Midbrain (tissue), 1 donor: Measurements from ENCODE around the gene ABCC4.

Experiments used
- DNase-seq: peaks from one replicate; lab custom pipeline; 2025; lab: John Stamatoyannopoulos, UW

Gene ABCC4

GRCh38 chr13:95113601-95114000 is 187.7 kb downstream of the ABCC4 start:
- no peak for DNase-seq

GRCh38 chr13:95112883-95113282 is 188.4 kb downstream of the ABCC4 start:
- DNase-seq = no peak

- no peak for DNase-seq
Observed at GRCh38 chr13:95111608-95112007, 189.6 kb downstream of the ABCC4 start.

DNA sequence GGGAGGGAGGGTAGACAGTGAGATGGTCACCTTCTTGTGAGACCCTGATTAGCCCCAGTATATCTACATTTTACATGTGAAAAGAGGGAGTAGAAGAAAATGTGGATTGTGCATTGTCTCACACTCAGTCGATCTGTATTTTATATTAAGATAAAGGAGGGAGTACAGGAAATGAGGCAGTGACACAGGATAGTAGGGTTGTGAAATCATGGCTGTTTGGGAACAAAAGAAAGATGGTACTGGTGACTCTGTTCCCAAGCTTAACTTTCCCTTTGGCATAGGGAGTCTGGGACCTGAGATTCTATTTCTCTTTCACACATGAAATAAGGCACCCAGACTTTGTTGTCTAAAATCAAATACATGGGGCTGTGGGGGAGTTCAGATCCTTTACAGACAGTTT is 194.7 kb downstream of the ABCC4 start:
- DNase-seq = no peak

DNA sequence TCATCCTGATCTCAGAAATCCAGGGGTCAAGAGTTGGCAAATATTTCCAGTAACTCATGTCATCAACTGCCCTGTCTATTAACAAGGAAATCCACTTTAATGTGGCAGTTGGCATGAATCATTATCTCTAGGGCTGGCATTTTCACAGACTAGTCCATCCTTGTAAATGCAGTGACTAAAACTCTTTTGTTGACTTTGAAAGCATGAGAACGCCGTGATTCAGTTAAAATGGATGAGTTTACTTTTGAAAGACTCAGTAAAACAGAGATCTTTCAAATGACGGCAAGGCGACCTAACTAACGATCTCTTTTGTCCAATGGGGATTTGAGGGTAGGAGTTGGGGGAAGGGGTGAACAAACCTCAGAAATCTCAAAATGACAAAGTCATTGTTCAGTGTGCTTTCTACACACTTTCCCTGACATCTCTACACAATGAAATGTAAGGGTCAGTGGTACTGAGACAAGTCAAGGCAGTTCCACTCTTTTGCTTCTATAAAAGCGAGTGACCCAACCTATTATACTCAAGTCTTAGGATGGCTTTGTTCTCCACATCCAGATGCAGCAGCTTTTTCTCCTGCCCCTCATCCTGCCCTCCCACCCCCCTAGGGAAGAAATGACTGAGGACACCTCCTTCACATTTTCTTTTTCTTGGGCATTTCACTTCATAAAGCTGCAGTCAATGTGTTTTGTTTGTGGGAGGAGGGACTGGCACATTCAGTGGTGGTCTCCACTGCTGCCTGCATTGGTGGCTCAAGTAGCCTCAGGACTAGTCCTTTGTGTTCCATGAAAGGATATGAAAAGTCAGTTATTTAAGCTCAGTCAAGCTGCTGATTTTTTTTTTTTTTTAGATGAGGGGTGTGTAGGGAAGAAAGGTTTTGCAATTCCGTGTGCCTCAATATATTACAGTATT is 200.5 kb downstream of the ABCC4 start:
- no peak for DNase-seq

GRCh38 chr13:95099541-95099940 is 201.7 kb downstream of the ABCC4 start:
- no peak for DNase-seq

- no peak for DNase-seq
Observed at GRCh38 chr13:95098916-95099315, 202.3 kb downstream of the ABCC4 start.

GRCh38 chr13:95091755-95092154 is 209.5 kb downstream of the ABCC4 start:
- DNase-seq = no peak

- DNase-seq = no peak
Observed at GRCh38 chr13:95087746-95088305, 213.4 kb downstream of the ABCC4 start.

DNA sequence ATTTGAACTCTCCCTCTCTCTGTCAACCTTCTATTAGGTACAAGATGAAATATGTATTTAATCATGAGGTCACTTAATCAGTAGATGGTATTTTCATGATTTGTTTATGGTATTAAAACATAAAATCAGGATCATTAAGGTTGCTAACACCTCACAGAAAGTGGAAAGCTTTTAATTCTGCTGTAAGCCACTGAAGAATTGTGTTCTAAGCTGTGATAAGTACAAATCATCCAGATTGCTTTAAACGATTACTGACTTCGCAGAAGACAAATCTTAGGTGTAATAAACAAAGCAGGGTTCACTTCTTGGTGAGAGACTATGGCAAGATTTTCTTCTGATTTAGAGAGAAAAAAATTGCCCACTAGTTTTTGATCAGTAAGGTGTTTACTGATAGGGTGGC is 214.5 kb downstream of the ABCC4 start:
- DNase-seq = no peak

GRCh38 chr13:95083758-95084157 is 217.5 kb downstream of the ABCC4 start:
- no peak for DNase-seq

DNA sequence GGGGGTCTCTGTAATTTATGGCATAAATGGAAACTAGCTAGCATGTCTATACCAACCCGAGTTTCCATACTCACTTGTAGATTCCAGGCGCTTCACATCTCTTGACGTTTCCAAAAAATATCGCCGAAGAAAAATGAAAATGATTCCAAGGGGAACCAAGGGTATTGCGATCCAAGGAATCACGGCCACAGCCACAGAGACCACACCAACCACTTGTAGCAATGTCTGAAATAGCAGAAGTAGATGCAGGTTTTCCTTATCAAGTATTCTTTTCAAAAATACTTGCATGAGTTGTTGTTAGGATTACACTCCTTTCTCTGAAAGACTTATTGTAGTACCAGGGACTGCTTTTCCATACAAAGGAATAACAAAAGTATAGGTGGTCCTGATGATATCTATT is 218.2 kb downstream of the ABCC4 start:
- no peak for DNase-seq

DNA sequence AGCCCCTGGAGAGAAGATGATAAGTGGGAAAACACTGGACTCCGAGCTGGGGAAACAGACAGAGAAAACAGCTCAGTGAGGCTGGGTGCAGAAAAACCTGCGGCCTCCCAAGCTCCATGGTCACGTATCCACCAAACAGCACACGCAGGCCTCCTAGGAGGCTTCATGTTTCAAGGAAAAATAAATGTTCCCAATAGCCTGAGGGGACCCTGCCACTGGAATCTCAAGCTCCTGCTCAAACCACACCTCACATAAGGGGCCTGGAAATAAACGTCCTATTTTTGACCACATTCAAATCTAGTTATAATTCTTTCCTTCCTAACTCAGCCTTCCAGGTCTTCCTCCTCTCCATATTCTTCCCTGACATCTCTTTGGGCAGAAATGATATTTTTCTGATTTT is 225.7 kb downstream of the ABCC4 start:
- DNase-seq = no peak

GRCh38 chr13:95074820-95075219 is 226.4 kb downstream of the ABCC4 start:
- DNase-seq = no peak

DNA sequence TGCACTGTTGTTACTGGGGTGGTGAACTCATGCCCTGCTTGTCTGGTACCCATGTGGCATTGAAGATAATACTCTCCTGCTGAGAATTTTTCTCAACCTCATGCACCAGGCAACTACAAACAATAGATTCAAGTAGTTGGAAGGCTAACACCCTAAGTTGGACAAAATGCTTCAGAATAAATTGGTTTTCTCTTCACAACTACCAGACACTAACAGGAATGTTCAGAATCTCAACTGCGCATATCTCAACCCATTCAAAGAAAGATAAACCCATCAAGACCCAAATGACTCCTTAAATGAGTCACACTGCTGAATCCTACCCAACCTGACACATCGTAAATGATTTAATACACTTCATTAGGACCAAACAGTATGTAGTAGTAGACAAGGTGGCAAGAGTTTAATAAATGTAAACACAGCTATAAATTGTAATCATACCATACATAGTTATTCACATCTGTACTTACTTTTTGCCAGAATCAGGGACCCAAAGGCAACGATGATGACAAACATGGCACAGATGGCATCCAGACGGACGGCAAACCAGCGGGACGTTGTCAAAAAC is 227.4 kb downstream of the ABCC4 start:
- no peak for DNase-seq

- DNase-seq = no peak
Observed at GRCh38 chr13:95067303-95067702, 233.9 kb downstream of the ABCC4 start.

DNA sequence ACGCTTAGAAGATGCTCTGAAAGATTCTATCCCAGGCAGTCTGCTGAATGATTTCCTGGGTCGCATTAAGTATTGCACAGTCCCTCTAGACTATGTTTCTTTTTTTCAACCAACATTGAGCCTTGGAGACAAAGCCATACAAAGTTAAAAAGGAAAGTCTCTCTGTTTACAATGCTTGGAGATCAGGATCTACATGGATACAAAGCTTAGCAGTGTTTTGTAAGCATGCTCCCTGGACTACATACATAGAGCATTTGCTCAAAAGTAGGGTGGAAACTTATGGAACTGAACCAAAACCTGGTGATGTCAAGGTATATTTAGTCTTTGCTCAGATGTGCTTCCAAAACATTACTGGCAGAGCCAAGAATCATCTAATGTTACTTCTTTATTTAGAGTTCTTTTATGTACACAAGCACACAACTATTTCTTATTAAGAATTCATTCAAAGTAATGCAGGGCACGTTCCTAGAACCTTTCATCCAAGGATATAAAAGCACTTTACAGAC is 241.2 kb downstream of the ABCC4 start:
- DNase-seq = no peak

DNA sequence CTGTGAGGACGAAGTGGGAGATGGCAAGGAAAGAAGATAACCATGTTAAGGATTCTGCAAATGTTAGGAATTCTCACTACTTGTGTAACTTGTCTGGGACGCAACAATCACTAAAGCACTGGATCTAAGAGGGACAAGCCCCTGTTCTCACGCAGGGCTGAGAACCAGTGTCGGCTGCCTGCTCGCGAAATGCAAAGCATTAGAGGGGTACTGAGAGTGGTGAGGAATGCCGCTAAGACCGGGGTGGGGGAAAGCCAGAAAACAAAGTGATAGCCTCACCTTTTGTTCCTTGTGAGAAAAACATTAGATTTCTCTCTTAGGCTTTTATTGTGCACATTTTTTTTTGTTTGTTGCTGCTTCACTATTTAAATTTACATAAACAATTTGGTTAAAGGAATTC is 241.9 kb downstream of the ABCC4 start:
- DNase-seq = no peak

- no peak for DNase-seq
Observed at GRCh38 chr13:95058680-95059079, 242.6 kb downstream of the ABCC4 start.

- no peak for DNase-seq
Observed at GRCh38 chr13:95056266-95056665, 245.0 kb downstream of the ABCC4 start.

GRCh38 chr13:95050800-95051615 is 250.2 kb downstream of the ABCC4 start:
- no peak for DNase-seq

- no peak for DNase-seq
Observed at GRCh38 chr13:95049772-95050171, 251.5 kb downstream of the ABCC4 start.
